Neutrophil (primary cell): ENCODE results near the gene ZNF326.

Experiments
- H3K27ac ChIP-seq: fragments of 200-600 bp; sonication (generic); 2 replicates; pipeline ENCODE4 v1.5.1; 2016; ENCODE audit warnings: mild to moderate bottlenecking, moderate library complexity
- H3K27me3 ChIP-seq: fragments of 200-600 bp; sonication (generic); 2 replicates; pipeline ENCODE4 v1.6.0; 2016; ENCODE audit warnings: mild to moderate bottlenecking
- H3K36me3 ChIP-seq: fragments of 200-600 bp; sonication (generic); 2 replicates; pipeline ENCODE4 v1.5.1; 2017
- H3K4me1 ChIP-seq, 2 experiments: fragments of 200-600 bp in 1 of 2; sonication (generic) in 1 of 2; 1 replicate in 1 of 2; 2 replicates in 1 of 2; pipeline versions ENCODE4 v1.5.1 to v1.6.1; 2013 to 2016; ENCODE audit warnings: low read depth in 1 of 2, low read length in 1 of 2, mild to moderate bottlenecking in 1 of 2, moderate library complexity in 1 of 2; ENCODE audit not compliant: control insufficient read depth in 1 of 2, insufficient read depth in 1 of 2
- H3K4me3 ChIP-seq, 2 experiments: fragments of 200-600 bp in 1 of 2; sonication (generic) in 1 of 2; 1 replicate in 1 of 2; 2 replicates in 1 of 2; pipeline ENCODE4 v1.5.1; 2013 to 2016; ENCODE audit warnings: low read depth in 1 of 2, low read length in 1 of 2, mild to moderate bottlenecking in 1 of 2, moderate library complexity in 1 of 2
- H3K9me3 ChIP-seq: fragments of 200-600 bp; sonication (generic); 2 replicates; pipeline ENCODE4 v1.5.1; 2016
- TF ChIP-seq, protein P1 (sequence below): fragments of 200-600 bp; sonication (generic); IDR thresholded peaks from 2 replicates; pipeline ENCODE4 v1.5.1; 2016; ENCODE audit warnings: antibody characterized with exemption

ZNF326 gene, protein sequence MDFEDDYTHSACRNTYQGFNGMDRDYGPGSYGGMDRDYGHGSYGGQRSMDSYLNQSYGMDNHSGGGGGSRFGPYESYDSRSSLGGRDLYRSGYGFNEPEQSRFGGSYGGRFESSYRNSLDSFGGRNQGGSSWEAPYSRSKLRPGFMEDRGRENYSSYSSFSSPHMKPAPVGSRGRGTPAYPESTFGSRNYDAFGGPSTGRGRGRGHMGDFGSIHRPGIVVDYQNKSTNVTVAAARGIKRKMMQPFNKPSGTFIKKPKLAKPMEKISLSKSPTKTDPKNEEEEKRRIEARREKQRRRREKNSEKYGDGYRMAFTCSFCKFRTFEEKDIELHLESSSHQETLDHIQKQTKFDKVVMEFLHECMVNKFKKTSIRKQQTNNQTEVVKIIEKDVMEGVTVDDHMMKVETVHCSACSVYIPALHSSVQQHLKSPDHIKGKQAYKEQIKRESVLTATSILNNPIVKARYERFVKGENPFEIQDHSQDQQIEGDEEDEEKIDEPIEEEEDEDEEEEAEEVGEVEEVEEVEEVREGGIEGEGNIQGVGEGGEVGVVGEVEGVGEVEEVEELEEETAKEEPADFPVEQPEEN

DNA sequence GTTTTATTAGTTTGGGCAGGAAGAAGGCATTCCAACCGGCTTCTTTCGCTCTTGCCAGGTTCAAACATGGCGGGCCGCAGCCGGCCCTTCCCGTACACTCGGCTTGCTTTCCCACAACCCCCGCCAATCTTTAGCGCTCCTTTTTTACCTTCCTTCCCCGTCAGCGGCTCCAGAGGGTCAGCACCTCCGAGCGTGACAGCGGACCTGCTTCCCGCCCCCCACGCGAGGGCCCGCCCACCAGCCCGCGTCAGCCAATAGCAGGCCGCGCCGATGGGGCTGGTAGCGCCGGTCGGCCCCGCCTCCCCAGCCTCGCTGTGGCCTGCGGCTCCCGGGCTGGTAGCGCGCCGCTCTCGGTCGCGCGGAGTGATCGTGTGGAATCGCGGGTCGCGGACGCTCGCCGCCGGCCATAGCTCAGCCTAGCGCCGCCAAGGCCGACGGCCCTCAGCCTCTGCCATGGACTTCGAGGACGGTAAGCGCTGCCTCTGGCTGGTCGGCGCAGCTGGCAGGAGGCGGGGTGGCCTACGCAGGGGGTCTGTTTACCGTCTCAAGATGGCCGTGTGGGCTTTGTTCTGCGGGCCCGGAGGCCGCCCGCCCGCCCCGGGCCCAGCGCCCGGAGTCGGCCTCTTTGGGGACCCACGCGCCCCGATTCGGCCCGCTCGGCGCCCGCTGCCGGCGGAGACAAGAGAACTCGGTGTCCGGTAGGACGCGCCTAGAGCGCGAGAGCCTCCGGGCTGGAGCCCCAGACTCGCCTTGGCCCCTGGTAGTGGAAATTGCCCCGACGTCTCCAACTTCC is at the start of gene ZNF326:
TSS of gene ZNF326 (plus strand) at position 306 of the 793 bp plus-strand sequence. CDS start at position 454, 148 bp downstream.
- Histone ChIP-seq H3K36me3 (no peaks in the 10 kb centered on the region), H3K4me3 (peak within 1 kb of the TSS; percentile 79 to 86), H3K27me3 (peaks cover 11% of the 10 kb centered on the region), H3K27ac (peak within 1 kb of the TSS; percentile 81), H3K9me3 (no peaks in the 10 kb centered on the region), H3K4me1 (peaks cover 11 to 20% of the 10 kb centered on the region in 2 experiments)
- TF ChIP-seq, protein P1, sequence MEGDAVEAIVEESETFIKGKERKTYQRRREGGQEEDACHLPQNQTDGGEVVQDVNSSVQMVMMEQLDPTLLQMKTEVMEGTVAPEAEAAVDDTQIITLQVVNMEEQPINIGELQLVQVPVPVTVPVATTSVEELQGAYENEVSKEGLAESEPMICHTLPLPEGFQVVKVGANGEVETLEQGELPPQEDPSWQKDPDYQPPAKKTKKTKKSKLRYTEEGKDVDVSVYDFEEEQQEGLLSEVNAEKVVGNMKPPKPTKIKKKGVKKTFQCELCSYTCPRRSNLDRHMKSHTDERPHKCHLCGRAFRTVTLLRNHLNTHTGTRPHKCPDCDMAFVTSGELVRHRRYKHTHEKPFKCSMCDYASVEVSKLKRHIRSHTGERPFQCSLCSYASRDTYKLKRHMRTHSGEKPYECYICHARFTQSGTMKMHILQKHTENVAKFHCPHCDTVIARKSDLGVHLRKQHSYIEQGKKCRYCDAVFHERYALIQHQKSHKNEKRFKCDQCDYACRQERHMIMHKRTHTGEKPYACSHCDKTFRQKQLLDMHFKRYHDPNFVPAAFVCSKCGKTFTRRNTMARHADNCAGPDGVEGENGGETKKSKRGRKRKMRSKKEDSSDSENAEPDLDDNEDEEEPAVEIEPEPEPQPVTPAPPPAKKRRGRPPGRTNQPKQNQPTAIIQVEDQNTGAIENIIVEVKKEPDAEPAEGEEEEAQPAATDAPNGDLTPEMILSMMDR, result peak; percentile 53

DNA sequence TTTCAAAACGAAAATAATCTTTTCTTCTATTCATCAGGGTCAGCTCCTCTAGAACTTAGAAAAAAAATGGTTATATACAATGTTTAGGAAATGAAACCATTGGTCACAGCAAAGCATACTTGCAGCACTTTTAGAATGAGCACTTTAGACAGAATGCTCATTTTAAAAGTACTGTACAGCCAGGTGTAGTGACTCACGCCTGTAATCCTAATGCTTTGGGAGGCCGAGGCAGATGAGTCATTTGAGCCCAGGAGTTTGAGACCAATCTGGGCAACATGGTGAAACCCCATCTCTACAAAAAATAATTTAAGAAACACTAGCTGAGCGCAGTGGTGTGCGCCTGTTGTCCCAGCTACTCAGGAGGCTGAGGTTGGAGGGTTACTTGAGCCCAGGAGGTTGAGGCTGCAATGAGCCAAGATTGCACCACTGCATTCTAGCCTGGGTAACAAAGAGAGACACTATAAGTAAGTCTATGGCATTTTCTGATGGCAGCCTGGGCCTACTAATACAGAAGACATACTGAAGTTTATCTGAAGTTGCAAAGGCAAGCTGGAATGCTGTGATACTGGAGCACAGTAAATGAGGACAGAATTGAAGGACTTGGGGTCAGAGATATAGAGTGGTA is 48.9 kb upstream of the ZNF326 start:
- H3K36me3 ChIP-seq, result no peaks in the 10 kb centered on the region
- H3K4me3 ChIP-seq, result no peak overlapping the region
- no peak overlapping the region for H3K27ac ChIP-seq
- H3K4me1 ChIP-seq, result peaks cover 25 to 32% of the 10 kb centered on the region in 2 experiments
- TF ChIP-seq, protein P1, result no peak
- no peaks in the 10 kb centered on the region for H3K9me3 ChIP-seq
- no peaks in the 10 kb centered on the region for H3K27me3 ChIP-seq

DNA sequence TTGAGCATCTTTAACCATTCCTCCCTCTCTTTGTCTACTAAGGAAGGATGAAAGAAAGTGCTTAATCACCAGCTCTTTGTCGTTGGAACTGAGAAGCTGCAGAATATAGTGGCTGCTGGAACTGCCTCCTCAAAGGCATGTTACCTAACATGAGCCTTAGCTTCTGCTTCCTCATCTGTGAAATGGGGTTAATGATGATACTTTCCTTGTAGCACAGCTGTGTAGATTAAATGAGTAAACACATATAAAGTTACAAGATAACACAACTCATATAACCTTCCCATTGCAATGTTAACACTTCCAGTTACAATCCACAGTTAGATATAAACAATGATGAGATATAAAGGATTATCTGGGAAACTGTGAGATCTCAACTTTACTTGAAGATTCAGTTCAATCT is 48.4 kb upstream of the ZNF326 start:
- H3K4me1 ChIP-seq, result peaks cover 20 to 26% of the 10 kb centered on the region in 2 experiments
- H3K9me3 ChIP-seq, result no peaks in the 10 kb centered on the region
- no peaks in the 10 kb centered on the region for H3K36me3 ChIP-seq
- no peak overlapping the region for H3K4me3 ChIP-seq
- TF ChIP-seq, protein P1, result no peak
- no peaks in the 10 kb centered on the region for H3K27me3 ChIP-seq
- H3K27ac ChIP-seq, result no peak overlapping the region

DNA sequence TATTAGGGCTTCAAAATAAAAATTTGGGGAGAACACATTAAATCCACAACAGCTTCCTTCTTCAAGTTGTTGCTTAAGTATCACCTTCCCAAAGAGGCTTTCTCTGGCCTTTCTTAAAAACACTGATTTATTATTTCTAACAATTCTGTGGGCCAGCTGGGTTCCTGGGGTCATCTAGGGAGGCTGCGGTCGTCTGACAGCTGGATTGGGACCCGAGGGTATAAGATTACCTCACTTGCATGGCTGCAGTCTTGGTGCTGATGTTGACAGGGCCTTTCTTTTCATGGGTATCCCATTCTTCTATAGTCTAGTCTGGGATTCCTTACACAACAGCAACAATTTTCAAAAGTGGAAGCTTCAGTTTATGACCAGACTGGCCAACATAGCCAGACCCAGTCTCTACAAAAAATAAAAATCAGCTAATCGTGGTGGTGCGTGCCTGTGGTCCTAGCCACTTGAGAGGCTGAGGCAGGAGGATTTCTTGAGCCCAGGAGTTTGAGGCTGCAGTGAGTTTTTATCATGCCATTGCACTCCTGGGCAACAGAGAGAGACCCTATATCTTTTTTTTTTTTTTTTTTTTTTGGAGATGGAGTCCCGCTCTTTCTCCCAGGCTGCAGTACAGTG is 46.1 kb upstream of the ZNF326 start:
- Histone ChIP-seq H3K4me3 (no peak overlapping the region), H3K36me3 (no peaks in the 10 kb centered on the region), H3K27ac (no peak overlapping the region), H3K9me3 (no peaks in the 10 kb centered on the region), H3K27me3 (no peaks in the 10 kb centered on the region), H3K4me1 (peaks cover 0 to 3% of the 10 kb centered on the region in 2 experiments)
- TF ChIP-seq, protein P1, result no peak
